Large intestine (tissue), 12 donors: Measurements from ENCODE around the gene CLIP2. TPM values are rescaled to one million over a fixed set of nuclear protein-coding genes. Genes with fewer than 3 reads are reported as not detected.
"Not testable (repeated sequence)": the region's sequence is repeated elsewhere in the genome, so short reads cannot be mapped to it uniquely, and the experiment has no call there.

Source experiments
- DNase-seq, 2 donors: peaks; one replicate each; pipeline versions ENCODE4 v3.0.0 to v3.0.0-alpha.2; 2013
- H3K27ac ChIP-seq: one replicate; pipeline ENCODE4 v1.5.1; 2013; ENCODE audit warnings: low read length
- H3K27me3 ChIP-seq: 2 replicates; pipeline ENCODE4 v1.6.1; 2013; ENCODE audit warnings: low read length; ENCODE audit not compliant: control insufficient read depth, insufficient read depth
- H3K36me3 ChIP-seq: 2 replicates; pipeline ENCODE4 v1.6.1; 2013; ENCODE audit warnings: low read length; ENCODE audit not compliant: control insufficient read depth, insufficient read depth
- H3K4me1 ChIP-seq: one replicate; pipeline ENCODE4 v1.6.1; 2013; ENCODE audit warnings: low read length; ENCODE audit not compliant: control insufficient read depth, insufficient read depth
- H3K4me3 ChIP-seq: one replicate; pipeline ENCODE4 v1.5.1; 2013; ENCODE audit warnings: low read length
- H3K9me3 ChIP-seq: one replicate; pipeline ENCODE4 v1.6.1; 2013; ENCODE audit warnings: mild to moderate bottlenecking, low read depth, low read length, moderate library complexity; ENCODE audit not compliant: control insufficient read depth
- WGBS: methylation state at CpG from one replicate; pipeline ENCODE4 v1.1.5; 2013; ENCODE audit warnings: low lambda C conversion rate; ENCODE audit not compliant: insufficient coverage; 5-methylcytosine and 5-hydroxymethylcytosine counted together
- long read RNA-seq, 11 donors: transcript quantifications; one replicate each; lab custom pipeline, GENCODE V29; 2026
- polyA plus RNA-seq: library from polyadenylated mRNA; unstranded; fragments of 120-200 nt; gene quantifications from one replicate; pipeline ENCODE4 v1.2.1, GENCODE V29; 2013

CLIP2 gene
- polyA plus RNA-seq = 13.6 TPM
- long read RNA-seq, donor 1, full-length matches to known transcripts = 2 of 7 reads
- long read RNA-seq, donor 1, partial matches to known transcripts = 5 of 7 reads
- long read RNA-seq, donor 1, other reads (novel, unspliced or antisense) = 0 of 7 reads
- long read RNA-seq, donor 2, full-length matches to known transcripts = 3 of 3 reads
- long read RNA-seq, donor 2, partial matches to known transcripts = 0 of 3 reads
- long read RNA-seq, donor 2, other reads (novel, unspliced or antisense) = 0 of 3 reads
- long read RNA-seq, donor 3, full-length matches to known transcripts = 2 of 2 reads
- long read RNA-seq, donor 3, partial matches to known transcripts = 0 of 2 reads
- long read RNA-seq, donor 3, other reads (novel, unspliced or antisense) = 0 of 2 reads
- long read RNA-seq, donor 4, full-length matches to known transcripts = 1 of 1 reads
- long read RNA-seq, donor 4, partial matches to known transcripts = 0 of 1 reads
- long read RNA-seq, donor 4, other reads (novel, unspliced or antisense) = 0 of 1 reads
- long read RNA-seq, donor 5, full-length matches to known transcripts = 2 of 2 reads
- long read RNA-seq, donor 5, partial matches to known transcripts = 0 of 2 reads
- long read RNA-seq, donor 5, other reads (novel, unspliced or antisense) = 0 of 2 reads
- long read RNA-seq, donor 6, full-length matches to known transcripts = 1 of 6 reads
- long read RNA-seq, donor 6, partial matches to known transcripts = 5 of 6 reads
- long read RNA-seq, donor 6, other reads (novel, unspliced or antisense) = 0 of 6 reads
- long read RNA-seq, donor 7, full-length matches to known transcripts = 3 of 3 reads
- long read RNA-seq, donor 7, partial matches to known transcripts = 0 of 3 reads
- long read RNA-seq, donor 7, other reads (novel, unspliced or antisense) = 0 of 3 reads
- long read RNA-seq, donor 8 = 0 reads
- long read RNA-seq, donor 9, full-length matches to known transcripts = 1 of 1 reads
- long read RNA-seq, donor 9, partial matches to known transcripts = 0 of 1 reads
- long read RNA-seq, donor 9, other reads (novel, unspliced or antisense) = 0 of 1 reads
- long read RNA-seq, donor 10 = 0 reads
- long read RNA-seq, donor 11, full-length matches to known transcripts = 1 of 1 reads
- long read RNA-seq, donor 11, partial matches to known transcripts = 0 of 1 reads
- long read RNA-seq, donor 11, other reads (novel, unspliced or antisense) = 0 of 1 reads

- Histone ChIP-seq H3K4me3 (peak within 1 kb of the TSS; percentile 64), H3K9me3 (no peaks in the 10 kb centered on the region), H3K27ac (peak within 1 kb of the TSS; percentile 27), H3K36me3 (no peaks in the 10 kb centered on the region), H3K4me1 (peaks cover 63% of the 10 kb centered on the region), H3K27me3 (no peaks in the 10 kb centered on the region)
- peak; percentile 59 to 84 for DNase-seq
- no CpG with 5 or more reads among the region's 67 CpGs for WGBS
Observed at GRCh38 chr7:74289018-74289658, at the start of gene CLIP2. CLIP2 (plus strand) TSS chr7:74289407; CDS start chr7:74317547, 28,140 bp downstream.

- Histone ChIP-seq H3K36me3 (peaks cover 64% of the 10 kb centered on the region), H3K4me3 (no peak overlapping the region), H3K27me3 (no peaks in the 10 kb centered on the region), H3K9me3 (no peaks in the 10 kb centered on the region), H3K4me1 (no peaks in the 10 kb centered on the region), H3K27ac (peak overlapping the region; percentile 5)
- DNase-seq = peak; percentile 59 to 81
- WGBS = 100% methylated on average over 1 of the region's 4 CpGs
Observed at GRCh38 chr7:74240482-74240881, 48.7 kb upstream of the CLIP2 start.

- H3K4me1 ChIP-seq = no peaks in the 10 kb centered on the region
- no peak overlapping the region for H3K27ac ChIP-seq
- H3K36me3 ChIP-seq = peaks cover 50% of the 10 kb centered on the region
- no CpG with 5 or more reads among the region's 6 CpGs for WGBS
- no peaks in the 10 kb centered on the region for H3K27me3 ChIP-seq
- no peak overlapping the region for H3K4me3 ChIP-seq
- H3K9me3 ChIP-seq = no peaks in the 10 kb centered on the region
- DNase-seq = no peak
Observed at GRCh38 chr7:74242122-74242443, 47.1 kb upstream of the CLIP2 start.

GRCh38 chr7:74246497-74246896 lies 42.7 kb upstream of the CLIP2 start:
- no peaks in the 10 kb centered on the region for H3K9me3 ChIP-seq
- 0% methylated on average over 1 of the region's 4 CpGs for WGBS
- H3K36me3 ChIP-seq = peaks cover 54% of the 10 kb centered on the region

GRCh38 chr7:74248156-74248555 lies 41.1 kb upstream of the CLIP2 start:
- no CpG with 5 or more reads among the region's 6 CpGs for WGBS
- Histone ChIP-seq H3K9me3 (no peaks in the 10 kb centered on the region), H3K4me3 (no peak overlapping the region), H3K36me3 (peaks cover 42% of the 10 kb centered on the region), H3K4me1 (peaks cover 1% of the 10 kb centered on the region), H3K27me3 (no peaks in the 10 kb centered on the region), H3K27ac (no peak overlapping the region)
- DNase-seq = no peak

More at GRCh38 chr7:74246497-74246896, 42.7 kb upstream of the CLIP2 start:
- no peak overlapping the region for H3K4me3 ChIP-seq
- H3K27me3 ChIP-seq = no peaks in the 10 kb centered on the region
- H3K4me1 ChIP-seq = no peaks in the 10 kb centered on the region
- H3K27ac ChIP-seq = no peak overlapping the region
- DNase-seq = peak in 1 of 2 donors; percentile 25

GRCh38 chr7:74249058-74249457 lies 40.1 kb upstream of the CLIP2 start:
- not testable (repeated sequence) for H3K4me1 ChIP-seq, H3K4me3 ChIP-seq, H3K27me3 ChIP-seq, H3K27ac ChIP-seq, DNase-seq, H3K9me3 ChIP-seq
- peaks cover 38% of the 10 kb centered on the region for H3K36me3 ChIP-seq
- no CpG with 5 or more reads among the region's 10 CpGs for WGBS

GRCh38 chr7:74252893-74253292 lies 36.3 kb upstream of the CLIP2 start:
- peak overlapping the region; percentile 9 for H3K27ac ChIP-seq
- no peaks in the 10 kb centered on the region for H3K9me3 ChIP-seq
- H3K4me1 ChIP-seq = peaks cover 6% of the 10 kb centered on the region
- no peak overlapping the region for H3K4me3 ChIP-seq
- WGBS = no CpG with 5 or more reads among the region's 5 CpGs
- no peaks in the 10 kb centered on the region for H3K27me3 ChIP-seq
- peaks cover 29% of the 10 kb centered on the region for H3K36me3 ChIP-seq
- DNase-seq = peak; percentile 16 to 54

- Histone ChIP-seq H3K9me3 (no peaks in the 10 kb centered on the region), H3K27ac (peak overlapping the region; percentile 9), H3K36me3 (peaks cover 24% of the 10 kb centered on the region), H3K27me3 (no peaks in the 10 kb centered on the region), H3K4me1 (peaks cover 6% of the 10 kb centered on the region), H3K4me3 (peak overlapping the region; percentile 90)
- no CpG with 5 or more reads among the region's 7 CpGs for WGBS
- no peak for DNase-seq
Observed at GRCh38 chr7:74253331-74253730, 35.9 kb upstream of the CLIP2 start.

GRCh38 chr7:74253835-74254128 lies 35.4 kb upstream of the CLIP2 start:
- no peak for DNase-seq
- Histone ChIP-seq H3K36me3 (peaks cover 22% of the 10 kb centered on the region), H3K27me3 (no peaks in the 10 kb centered on the region), H3K9me3 (no peaks in the 10 kb centered on the region), H3K27ac (peak overlapping the region; percentile 93), H3K4me1 (peaks cover 6% of the 10 kb centered on the region), H3K4me3 (peak overlapping the region; percentile 90)
- 20% methylated on average over 1 of the region's 10 CpGs for WGBS
